Thyroid gland (tissue), 4 donors: Measurements from ENCODE around the gene SEZ6L. TPM values are rescaled to one million over a fixed set of nuclear protein-coding genes. Genes with fewer than 3 reads are reported as not detected.

Source experiments
- DNase-seq, 2 donors: peaks; one replicate each; pipeline ENCODE4 v3.0.0-alpha.2; 2019
- H3K27ac ChIP-seq, 3 donors: fragments of 200-600 bp; sonication (generic); 1 replicate in 2 of 3; 2 replicates in 1 of 3; pipeline ENCODE4 v1.5.1; 2016 to 2019; ENCODE audit warnings: mild to moderate bottlenecking in 1 of 3, moderate library complexity in 1 of 3
- H3K27me3 ChIP-seq: fragments of 200-600 bp; sonication (generic); one replicate; pipeline ENCODE4 v1.5.1; 2019
- H3K36me3 ChIP-seq, 2 donors: fragments of 200-600 bp; sonication (generic); one replicate each; pipeline ENCODE4 v1.5.1; 2016 to 2019
- H3K4me1 ChIP-seq, 2 donors: fragments of 200-600 bp; sonication (generic); one replicate each; pipeline ENCODE4 v1.5.1; 2017 to 2019
- H3K4me3 ChIP-seq, 3 donors: fragments of 200-600 bp; sonication (generic); replicated peaks in 1 of 3; 1 replicate in 2 of 3; 2 replicates in 1 of 3; pipeline ENCODE4 v1.5.1; 2016; ENCODE audit warnings: mild to moderate bottlenecking in 1 of 3
- H3K9me3 ChIP-seq: fragments of 200-600 bp; sonication (generic); one replicate; pipeline ENCODE4 v1.5.1; 2017
- POLR2A ChIP-seq, 2 donors: fragments of 450-650 bp; IDR thresholded peaks; one replicate each; pipeline ENCODE4 v1.6.1; 2017; ENCODE audit warnings: antibody characterized with exemption in 2 of 2, mild to moderate bottlenecking in 2 of 2, moderate library complexity in 1 of 2
- WGBS, 2 donors: methylation state at CpG; one replicate each; pipeline ENCODE4 v1.1.5; 2017; 5-methylcytosine and 5-hydroxymethylcytosine counted together
- intact Hi-C: fragments of 100-400 bp; cut with DNase I; formaldehyde crosslinking; loops from one replicate; pipeline ENCODE4 v1.15.1; 2023
- total RNA-seq, 4 donors: library from RNA; depleted of rRNA; stranded (reverse); fragments of >200 nt; gene quantifications; one replicate each; pipeline ENCODE4 v1.2.3, GENCODE V29; 2016
- TF ChIP-seq, protein P1 (sequence below), 6 experiments: fragments of 200-600 bp in 3 of 6; fragments of 450-650 bp in 3 of 6; sonication (generic) in 3 of 6; IDR thresholded peaks; one replicate each; pipeline ENCODE4 v1.5.1; 2016 to 2019; ENCODE audit warnings: antibody characterized with exemption in 6 of 6, mild to moderate bottlenecking in 2 of 6, inconsistent platforms in 1 of 6, moderate library complexity in 1 of 6

The SEZ6L gene
- total RNA-seq, 4 donors from 2014 or later: 0.13 to 0.22 (median 0.17) TPM; not detected in 1

GRCh38 chr22:26174280-26174679, 5.0 kb downstream of the SEZ6L start:
- Histone ChIP-seq H3K27ac (no peak overlapping the region), H3K36me3 (no peaks in the 10 kb centered on the region), H3K9me3 (no peaks in the 10 kb centered on the region), H3K27me3 (no peaks in the 10 kb centered on the region), H3K4me3 (no peak overlapping the region), H3K4me1 (peaks cover 7 to 10% of the 10 kb centered on the region in 2 donors)
- no peak for DNase-seq
- WGBS, 2 donors: 11 to 23% methylated on average over 12 of the region's 12 CpGs
- TF ChIP-seq, protein P1, sequence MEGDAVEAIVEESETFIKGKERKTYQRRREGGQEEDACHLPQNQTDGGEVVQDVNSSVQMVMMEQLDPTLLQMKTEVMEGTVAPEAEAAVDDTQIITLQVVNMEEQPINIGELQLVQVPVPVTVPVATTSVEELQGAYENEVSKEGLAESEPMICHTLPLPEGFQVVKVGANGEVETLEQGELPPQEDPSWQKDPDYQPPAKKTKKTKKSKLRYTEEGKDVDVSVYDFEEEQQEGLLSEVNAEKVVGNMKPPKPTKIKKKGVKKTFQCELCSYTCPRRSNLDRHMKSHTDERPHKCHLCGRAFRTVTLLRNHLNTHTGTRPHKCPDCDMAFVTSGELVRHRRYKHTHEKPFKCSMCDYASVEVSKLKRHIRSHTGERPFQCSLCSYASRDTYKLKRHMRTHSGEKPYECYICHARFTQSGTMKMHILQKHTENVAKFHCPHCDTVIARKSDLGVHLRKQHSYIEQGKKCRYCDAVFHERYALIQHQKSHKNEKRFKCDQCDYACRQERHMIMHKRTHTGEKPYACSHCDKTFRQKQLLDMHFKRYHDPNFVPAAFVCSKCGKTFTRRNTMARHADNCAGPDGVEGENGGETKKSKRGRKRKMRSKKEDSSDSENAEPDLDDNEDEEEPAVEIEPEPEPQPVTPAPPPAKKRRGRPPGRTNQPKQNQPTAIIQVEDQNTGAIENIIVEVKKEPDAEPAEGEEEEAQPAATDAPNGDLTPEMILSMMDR (IDR thresholded peaks at IDR 0.05): no peak
- TF ChIP-seq POLR2A (IDR thresholded peaks at IDR 0.05): no peak
- intact Hi-C loops: no loop called here

DNA sequence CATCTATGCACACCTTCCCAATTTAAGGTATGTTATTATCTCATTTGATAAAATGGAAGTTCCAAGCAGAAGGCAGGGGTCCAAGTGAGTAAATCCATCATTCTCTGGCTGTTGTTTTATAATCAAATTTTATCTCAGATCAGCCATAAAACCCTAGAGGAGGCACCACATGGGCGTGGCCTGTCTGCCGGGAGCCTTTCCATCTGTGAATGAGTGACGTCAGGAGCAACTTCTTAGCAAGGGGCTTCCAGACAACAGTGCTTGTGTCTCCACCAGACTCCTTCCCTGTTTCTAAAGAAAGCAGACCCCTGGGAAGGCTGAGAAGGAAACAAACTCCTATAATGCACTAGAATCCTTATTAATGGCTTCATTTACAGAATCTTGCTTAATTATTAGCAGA, 13.5 kb downstream of the SEZ6L start:
- no peak overlapping the region for H3K4me3 ChIP-seq
- no peaks in the 10 kb centered on the region for H3K4me1 ChIP-seq
- no peaks in the 10 kb centered on the region for H3K9me3 ChIP-seq
- H3K27me3 ChIP-seq: no peaks in the 10 kb centered on the region
- no peak for DNase-seq
- no peak overlapping the region for H3K27ac ChIP-seq
- TF ChIP-seq, protein P1 (IDR thresholded peaks at IDR 0.05): no peak
- TF ChIP-seq POLR2A (IDR thresholded peaks at IDR 0.05): no peak
- intact Hi-C loops: no loop called here
- no peaks in the 10 kb centered on the region for H3K36me3 ChIP-seq
- 52 to 53% methylated on average over 3 of the region's 3 CpGs for WGBS, 2 donors

DNA sequence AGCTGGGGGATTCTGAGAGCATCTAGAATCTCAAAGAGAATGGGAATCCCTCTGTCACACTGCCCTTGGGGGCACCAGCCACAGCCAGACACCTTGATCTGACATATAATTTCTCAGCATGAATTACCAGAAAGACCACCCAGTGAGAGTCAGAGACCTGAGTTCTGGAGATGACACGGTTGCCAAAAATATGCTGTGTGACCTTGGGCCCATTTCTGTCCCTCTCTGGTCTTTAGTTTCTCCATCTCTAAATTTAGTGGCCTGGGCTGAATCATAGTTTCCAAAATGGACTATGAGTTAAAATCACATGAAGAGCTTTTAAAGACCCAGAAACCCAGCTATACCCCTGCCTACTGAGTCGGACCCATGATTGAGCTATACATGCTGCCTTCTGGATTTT, 15.9 kb downstream of the SEZ6L start:
- H3K36me3 ChIP-seq: no peaks in the 10 kb centered on the region
- intact Hi-C loops: no loop called here
- H3K9me3 ChIP-seq: no peaks in the 10 kb centered on the region
- H3K27ac ChIP-seq: no peak overlapping the region
- no peak overlapping the region for H3K4me3 ChIP-seq
- DNase-seq: no peak
- H3K27me3 ChIP-seq: no peaks in the 10 kb centered on the region
- TF ChIP-seq POLR2A (IDR thresholded peaks at IDR 0.05): no peak
- TF ChIP-seq, protein P1 (IDR thresholded peaks at IDR 0.05): no peak
- no peaks in the 10 kb centered on the region for H3K4me1 ChIP-seq
- 95 to 98% methylated on average over 2 of the region's 2 CpGs for WGBS, 2 donors

DNA sequence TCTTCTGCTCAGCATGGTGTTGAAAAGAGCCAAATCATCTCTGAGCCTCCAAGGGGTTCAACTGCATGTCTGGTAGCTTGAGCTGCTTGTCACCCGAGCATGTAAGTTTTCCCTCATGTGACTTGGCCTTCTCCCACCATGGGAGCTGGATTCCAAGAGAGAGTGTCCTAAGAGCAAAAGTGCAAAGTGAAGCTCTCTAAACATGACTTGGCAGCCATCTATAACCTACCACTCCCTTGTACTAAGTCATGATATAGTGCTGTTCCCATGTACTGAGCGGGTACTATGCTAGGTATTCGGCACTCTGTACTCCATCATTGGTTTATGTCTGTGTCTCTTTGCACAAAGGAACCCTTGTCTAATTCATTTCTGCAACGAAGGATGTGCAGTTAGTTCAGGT, 19.1 kb downstream of the SEZ6L start:
- Histone ChIP-seq H3K4me3 (no peak overlapping the region), H3K9me3 (no peaks in the 10 kb centered on the region), H3K36me3 (no peaks in the 10 kb centered on the region), H3K27me3 (no peaks in the 10 kb centered on the region), H3K27ac (no peak overlapping the region), H3K4me1 (no peaks in the 10 kb centered on the region)
- intact Hi-C loops: no loop called here
- TF ChIP-seq POLR2A (IDR thresholded peaks at IDR 0.05): no peak
- TF ChIP-seq, protein P1 (IDR thresholded peaks at IDR 0.05): no peak
- WGBS, 2 donors: 75 to 78% methylated on average over 4 of the region's 4 CpGs
- DNase-seq: no peak

DNA sequence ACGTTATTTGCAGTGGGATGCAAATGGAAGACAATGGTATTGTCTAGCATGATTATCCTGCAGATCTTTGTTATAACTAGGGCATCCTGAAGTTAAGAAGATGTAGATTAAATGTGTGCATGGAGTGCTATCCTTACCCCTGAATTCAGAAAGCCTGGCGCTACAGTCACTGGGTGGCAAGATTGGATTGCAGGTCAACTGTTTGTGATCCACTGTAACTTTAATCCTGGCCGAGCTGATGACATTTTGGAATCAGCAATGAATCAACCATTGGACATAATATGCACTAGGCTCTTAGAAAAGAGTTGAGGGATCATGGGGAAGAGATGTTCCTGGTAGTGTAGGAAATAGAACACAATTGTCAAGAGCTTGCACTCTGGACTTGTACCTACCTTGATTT, 25.1 kb downstream of the SEZ6L start:
- Histone ChIP-seq H3K4me3 (no peak overlapping the region), H3K36me3 (no peaks in the 10 kb centered on the region), H3K9me3 (no peaks in the 10 kb centered on the region), H3K27me3 (no peaks in the 10 kb centered on the region), H3K4me1 (no peaks in the 10 kb centered on the region), H3K27ac (no peak overlapping the region)
- no peak for DNase-seq
- TF ChIP-seq, protein P1 (IDR thresholded peaks at IDR 0.05): no peak
- TF ChIP-seq POLR2A (IDR thresholded peaks at IDR 0.05): no peak
- whole genome bisulfite sequencing, 2 donors: 61 to 63% methylated on average over 3 of the region's 3 CpGs
- intact Hi-C loops: no loop called here
